BE2C (cell line): ENCODE data around the gene CAPRIN1.
"Not testable (repeated sequence)": the region's sequence is repeated elsewhere in the genome, so short reads cannot be mapped to it uniquely, and the experiment has no call there.

Experiments
- DNase-seq: peaks from one replicate; pipeline ENCODE4 v3.0.0-alpha.2; 2020
- H3K27me3 ChIP-seq: fragments of 250-450 bp; sonication (Bioruptor Pico); 2 replicates; pipeline ENCODE4 v1.5.1; 2020; ENCODE audit warnings: mild to moderate bottlenecking
- H3K36me3 ChIP-seq: fragments of 250-450 bp; sonication (Bioruptor Pico); 2 replicates; pipeline ENCODE4 v1.5.1; 2020; ENCODE audit warnings: mild to moderate bottlenecking
- H3K4me1 ChIP-seq: fragments of 250-450 bp; sonication (Bioruptor Pico); 2 replicates; pipeline ENCODE4 v1.5.1; 2020
- H3K4me3 ChIP-seq: 2 replicates; pipeline ENCODE4 v1.5.1; 2011; ENCODE audit warnings: low read depth, low read length
- H3K9me3 ChIP-seq: fragments of 250-450 bp; sonication (Bioruptor Pico); 2 replicates; pipeline ENCODE4 v1.5.1; 2020
- CTCF ChIP-seq: IDR thresholded peaks from 2 replicates; pipeline ENCODE4 v1.5.1; 2012; ENCODE audit warnings: mild to moderate bottlenecking, low read depth, low read length

CAPRIN1 gene

GRCh38 chr11:34064291-34064690 lies 12.8 kb downstream of the CAPRIN1 start:
- Histone ChIP-seq H3K27me3 (no peaks in the 10 kb centered on the region), H3K9me3 (no peaks in the 10 kb centered on the region), H3K4me3 (no peak overlapping the region), H3K36me3 (no peaks in the 10 kb centered on the region; the same call in 1 of the 2 replicates), H3K4me1 (no peaks in the 10 kb centered on the region; the same call in 1 of the 2 replicates)
- no peak for TF ChIP-seq CTCF
- DNase-seq: no peak

DNA sequence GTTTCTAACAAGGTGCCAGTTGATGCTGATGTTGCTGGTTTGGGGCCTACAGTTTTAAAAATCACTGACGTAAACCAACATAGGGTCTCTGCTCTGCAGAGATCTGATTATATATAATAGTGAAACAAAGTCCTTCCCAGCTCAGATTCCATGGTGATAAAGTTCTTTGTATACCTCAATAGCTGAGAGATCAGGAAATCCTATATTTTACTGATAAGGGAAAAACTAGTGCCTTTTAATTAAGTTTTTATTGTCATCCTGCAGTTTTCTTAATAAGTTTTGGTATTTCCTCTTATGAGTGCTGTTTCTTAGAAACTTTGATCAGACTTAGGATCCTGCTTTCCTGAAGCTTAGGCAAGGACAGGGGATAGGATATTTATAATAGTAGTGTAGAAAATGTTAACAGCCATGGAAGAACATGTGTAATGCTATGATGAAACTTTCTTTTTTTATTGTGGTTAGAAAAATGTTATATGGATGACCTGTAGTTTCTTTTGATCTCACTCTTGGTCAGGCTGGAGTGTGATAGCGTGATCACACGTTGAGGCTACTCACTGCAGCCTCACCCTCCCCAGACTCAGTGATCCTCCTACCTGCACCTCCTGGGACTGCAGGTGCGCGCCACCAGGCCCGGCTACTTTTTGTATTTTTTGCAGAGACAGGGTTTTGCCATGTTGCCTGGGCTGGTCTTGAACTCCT lies 14.1 kb downstream of the CAPRIN1 start:
- no peak for DNase-seq
- H3K36me3 ChIP-seq: no peaks in the 10 kb centered on the region; the same call in 1 of the 2 replicates
- no peak overlapping the region for H3K4me3 ChIP-seq
- no peaks in the 10 kb centered on the region; the same call in 1 of the 2 replicates for H3K4me1 ChIP-seq
- H3K9me3 ChIP-seq: no peaks in the 10 kb centered on the region
- TF ChIP-seq CTCF: no peak
- no peaks in the 10 kb centered on the region for H3K27me3 ChIP-seq

DNA sequence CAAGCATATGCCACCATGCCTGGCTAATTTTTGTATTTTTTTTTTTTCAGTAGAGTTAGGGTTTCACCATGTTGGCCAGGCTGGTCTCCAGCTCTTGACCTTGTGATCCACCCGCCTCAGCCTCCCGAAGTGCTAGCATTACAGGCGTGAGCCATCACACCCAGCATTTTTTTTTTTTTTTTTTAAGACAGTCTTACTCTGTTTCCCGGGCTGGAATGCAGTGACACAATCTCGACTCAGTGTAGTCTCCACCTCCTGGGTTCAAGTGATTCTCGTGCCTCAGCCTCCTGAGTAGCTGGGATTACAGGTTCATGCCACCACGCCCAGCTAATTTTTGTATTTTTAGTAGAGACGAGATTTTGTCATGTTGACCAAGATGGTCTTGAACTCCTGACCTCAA lies 15.2 kb downstream of the CAPRIN1 start:
- not testable (repeated sequence) for H3K9me3 ChIP-seq, DNase-seq, H3K36me3 ChIP-seq, H3K4me3 ChIP-seq, H3K27me3 ChIP-seq, H3K4me1 ChIP-seq

- Histone ChIP-seq H3K9me3 (no peaks in the 10 kb centered on the region), H3K36me3 (peaks cover 2% of the 10 kb centered on the region; the same call in 1 of the 2 replicates), H3K4me3 (no peak overlapping the region), H3K4me1 (no peaks in the 10 kb centered on the region; the same call in 1 of the 2 replicates), H3K27me3 (no peaks in the 10 kb centered on the region)
- DNase-seq: no peak
- no peak for TF ChIP-seq CTCF
Measured at GRCh38 chr11:34067383-34068065, 16.0 kb downstream of the CAPRIN1 start.

DNA sequence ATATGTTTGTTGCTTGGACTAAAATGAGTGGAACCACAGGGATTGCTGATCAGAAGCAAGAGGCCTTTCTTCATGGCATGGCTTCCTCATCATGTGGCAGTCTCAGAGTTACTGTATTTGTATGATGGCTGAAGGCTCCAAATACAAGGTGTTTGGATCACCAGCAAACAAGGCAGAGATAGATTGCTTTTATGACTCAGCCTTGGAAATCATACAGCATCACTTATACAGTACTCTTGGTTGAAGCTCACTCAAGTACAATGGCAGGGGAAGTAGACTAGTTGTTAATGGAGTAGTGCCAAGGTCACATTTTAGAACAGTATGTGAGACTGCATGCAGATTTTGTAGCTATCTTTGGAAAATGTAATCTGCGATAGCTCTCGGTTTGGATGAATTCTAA lies 16.6 kb downstream of the CAPRIN1 start:
- H3K36me3 ChIP-seq: peaks cover 7% of the 10 kb centered on the region
- TF ChIP-seq CTCF: no peak

GRCh38 chr11:34071306-34071705 lies 19.8 kb downstream of the CAPRIN1 start:
- H3K27me3 ChIP-seq, H3K4me3 ChIP-seq, DNase-seq, H3K9me3 ChIP-seq, H3K4me1 ChIP-seq: not testable (repeated sequence)
- H3K36me3 ChIP-seq: peaks cover 26% of the 10 kb centered on the region

More for the DNA sequence above, 16.6 kb downstream of the CAPRIN1 start:
- no peak for DNase-seq
- Histone ChIP-seq H3K4me1 (no peaks in the 10 kb centered on the region; the same call in 1 of the 2 replicates), H3K9me3 (no peaks in the 10 kb centered on the region), H3K4me3 (no peak overlapping the region), H3K27me3 (no peaks in the 10 kb centered on the region)

DNA sequence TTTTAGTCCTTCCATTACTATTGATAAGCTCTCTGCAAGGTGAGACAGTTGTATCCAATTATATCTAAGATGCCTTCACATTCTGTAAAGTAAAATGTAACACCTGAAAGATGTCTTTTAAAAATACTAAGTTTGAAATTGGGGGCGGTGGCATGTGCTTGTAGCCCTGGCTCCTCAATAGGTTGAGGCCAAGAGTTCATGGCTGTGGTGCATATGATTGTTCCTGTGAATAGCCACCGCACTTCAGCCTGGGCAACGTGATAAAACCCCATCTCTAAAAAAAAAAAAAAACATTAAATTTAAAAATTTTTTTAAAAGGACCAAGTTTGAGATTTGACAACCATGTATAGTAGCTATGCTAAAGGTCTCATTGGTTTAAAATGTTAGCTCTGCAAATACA lies 20.5 kb downstream of the CAPRIN1 start:
- no peak for TF ChIP-seq CTCF
- no peak for DNase-seq
- Histone ChIP-seq H3K36me3 (peaks cover 26% of the 10 kb centered on the region), H3K4me1 (no peaks in the 10 kb centered on the region), H3K4me3 (no peak overlapping the region), H3K9me3 (no peaks in the 10 kb centered on the region), H3K27me3 (no peaks in the 10 kb centered on the region)
